Hematopoietic multipotent progenitor cell (in vitro differentiated cells): ENCODE measurements around the gene PARVB. TPM values are rescaled to one million over a fixed set of nuclear protein-coding genes. Genes with fewer than 3 reads are reported as not detected.
A peak's percentile ranks its signal among the peaks of the same experiment; 100 is the strongest.

ENCODE experiments used
- DNase-seq, 3 donors: peaks; one replicate each; pipeline ENCODE4 v3.0.0-alpha.2; 2011 to 2015; ENCODE audit warnings: low read depth in 2 of 3, low spot score in 2 of 3
- total RNA-seq: library from RNA; depleted of rRNA; stranded (reverse); fragments of >200 nt; gene quantifications from one replicate; pipeline ENCODE4 v1.2.3, GENCODE V29; 2012

The PARVB gene
- total RNA-seq, 1 donor: 52.8 TPM

- DNase-seq: no peak
These were observed 155.3 kb downstream of the PARVB start for GRCh38 chr22:44179196-44179988.

GRCh38 chr22:44179989-44180705 is 156.0 kb downstream of the PARVB start:
- DNase-seq: no peak

- peak; percentile 6 to 76 (median 53) for DNase-seq
These were observed 156.6 kb downstream of the PARVB start, which contains the start of gene PARVG for GRCh38 chr22:44180706-44181032. TSS of gene PARVG (plus strand) at chr22:44180925. CDS start at chr22:44183330, 2,405 bp downstream.

- peak; percentile 35 to 90 (median 89) for DNase-seq
These were observed 157.2 kb downstream of the PARVB start for GRCh38 chr22:44181033-44181911.

- DNase-seq: peak in 2 of 3 donors; percentile 10 to 44
These were observed 157.9 kb downstream of the PARVB start for GRCh38 chr22:44181912-44182587.

GRCh38 chr22:44182588-44183286 is 158.6 kb downstream of the PARVB start:
- peak in 2 of 3 donors; percentile 64 to 72 for DNase-seq

- no peak for DNase-seq
These were observed 159.1 kb downstream of the PARVB start for GRCh38 chr22:44183287-44183588.

GRCh38 chr22:44184006-44184405 is 159.9 kb downstream of the PARVB start:
- no peak for DNase-seq

- no peak for DNase-seq
These were observed 161.4 kb downstream of the PARVB start for GRCh38 chr22:44185237-44186120.

- DNase-seq: no peak
These were observed 162.0 kb downstream of the PARVB start for GRCh38 chr22:44186121-44186510.

- no peak for DNase-seq
These were observed 162.6 kb downstream of the PARVB start for GRCh38 chr22:44186737-44187136.

- DNase-seq: no peak
These were observed 163.6 kb downstream of the PARVB start for GRCh38 chr22:44187652-44188230.

GRCh38 chr22:44188316-44188715 is 164.2 kb downstream of the PARVB start:
- DNase-seq: no peak

- no peak for DNase-seq
These were observed 165.0 kb downstream of the PARVB start for GRCh38 chr22:44188986-44189630.

- no peak for DNase-seq
These were observed 166.4 kb downstream of the PARVB start for GRCh38 chr22:44190381-44190976.

- DNase-seq: no peak
These were observed 166.9 kb downstream of the PARVB start for GRCh38 chr22:44191036-44191454.

- peak in 2 of 3 donors; percentile 83 to 84 for DNase-seq
These were observed 168.2 kb downstream of the PARVB start for GRCh38 chr22:44192098-44192815.
